Measurements from ENCODE around the gene FOXP1. TPM values are rescaled to one million over a fixed set of nuclear protein-coding genes. Genes with fewer than 3 reads are reported as not detected.

FOXP1 gene
- total and polyA plus RNA-seq, 2 of the 8 experiments (the other 6 are each of a cell fraction or from before 2014, with no cell fraction given): 13.9 to 25.4 TPM

DNA sequence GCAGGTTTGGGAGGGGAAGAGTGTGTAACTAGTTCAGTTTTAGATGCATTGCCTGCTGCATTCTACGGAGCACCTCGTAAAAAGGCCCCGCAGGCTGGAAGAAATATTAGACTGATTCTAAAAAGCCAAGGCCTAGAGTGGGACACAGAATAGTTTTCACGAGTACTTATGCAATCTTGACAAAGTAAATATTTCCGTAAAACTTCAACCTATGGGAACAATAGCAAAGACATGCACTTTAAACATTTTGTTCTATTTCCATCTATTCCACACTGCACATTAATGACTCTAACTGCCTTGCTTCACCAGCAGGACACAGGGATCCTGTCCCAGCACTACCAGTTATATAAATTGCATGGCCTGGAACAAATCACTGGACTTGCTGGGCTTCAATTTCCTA, 260.0 kb downstream of the FOXP1 start:
- Histone ChIP-seq H3K18ac (ENCODE audit: extremely low read depth, low read length) (no peak overlapping the region), H2BK5ac (ENCODE audit: low read depth, low read length) (no peak overlapping the region), H3K27me3 (replicated peaks in 1 of 4; ENCODE audit: control insufficient read depth in 3 of 4, extremely low read depth in 1 of 4, insufficient read depth in 3 of 4, low read length in 3 of 4) (no peaks in the 10 kb centered on the region; a peak in 1 of 7 replicates), H3K4me1 (replicated peaks in 1 of 4; ENCODE audit: control insufficient read depth in 3 of 4, insufficient read depth in 4 of 4, low read length in 3 of 4) (no peaks in the 10 kb centered on the region), H4K8ac (ENCODE audit: extremely low read depth, insufficient read depth, low read length) (no peak overlapping the region), H4K5ac (ENCODE audit: insufficient read length, low read depth, low read length) (no peak overlapping the region), H3K14ac (ENCODE audit: insufficient read length) (no peak overlapping the region), H3K56ac (replicated peaks; ENCODE audit: insufficient read length, low read depth, low read length) (no peak overlapping the region), H2BK12ac (ENCODE audit: low read depth, low read length) (no peak overlapping the region), H2BK15ac (ENCODE audit: low read length) (0 out of 2 replicates have a peak overlapping the region, but pooled peaks have one; percentile 21), H3K79me2 (ENCODE audit: control insufficient read depth in 1 of 2, insufficient read depth in 2 of 2, low read length in 2 of 2) (no peaks in the 10 kb centered on the region), H3K4me3 (ENCODE audit: extremely low read depth in 1 of 4, insufficient read depth in 2 of 4, low read depth in 3 of 4, low read length in 4 of 4) (no peak overlapping the region), H2BK20ac (ENCODE audit: low read length) (no peak overlapping the region), H3K9me3 (ENCODE audit: insufficient read depth in 2 of 2, low read depth in 1 of 2, low read length in 1 of 2) (no peaks in the 10 kb centered on the region), H2AFZ (ENCODE audit: low read length) (no peak overlapping the region), H3K23ac (ENCODE audit: insufficient read length) (no peak overlapping the region), H3K27ac (ENCODE audit: low read depth, low read length) (no peak overlapping the region), H4K91ac (replicated peaks; ENCODE audit: insufficient read length, low read length) (no peak overlapping the region), H2BK120ac (replicated peaks; ENCODE audit: low read depth, low read length) (no peak overlapping the region), H3K9ac (replicated peaks in 1 of 4; ENCODE audit: extremely low read depth in 1 of 4, low read depth in 3 of 4, low read length in 3 of 4) (no peak overlapping the region), H2AK5ac (ENCODE audit: low read depth, low read length) (no peak overlapping the region), H3K23me2 (ENCODE audit: low read depth, low read length) (no peaks in the 10 kb centered on the region), H3K36me3 (ENCODE audit: control insufficient read depth in 2 of 4, insufficient read depth in 4 of 4, low read length in 3 of 4) (no peaks in the 10 kb centered on the region), H3K79me1 (ENCODE audit: low read depth, low read length) (no peaks in the 10 kb centered on the region), H3K4ac (replicated peaks; ENCODE audit: insufficient read length, low read depth, low read length) (no peak overlapping the region), H3K4me2 (ENCODE audit: insufficient read depth in 1 of 2, low read depth in 2 of 2, low read length in 2 of 2) (no peak overlapping the region), H4K20me1 (replicated peaks in 1 of 2; ENCODE audit: control insufficient read depth in 1 of 2, insufficient read depth in 2 of 2, low read length in 2 of 2) (no peaks in the 10 kb centered on the region)
- DNase-seq (ENCODE audit: low read depth in 1 of 2, low spot score in 2 of 2): no peak
- WGBS, 2 experiments (ENCODE audit: extremely low coverage in 1 of 2, insufficient coverage in 1 of 2, insufficient read length in 1 of 2, insufficient replicate concordance in 2 of 2, low coverage in 1 of 2, low lambda C conversion rate in 2 of 2, missing lambda C conversion rate in 1 of 2): 97% methylated on average over 5 of the region's 5 CpGs; no CpG with 5 or more reads in 1 of the 2 experiments
- FAIRE-seq: no peak
- CTCF ChIA-PET (ENCODE audit: partially characterized antibody): no interaction called here
- POLR2A ChIA-PET (ENCODE audit: partially characterized antibody): no interaction called here
- no peak for TF ChIP-seq SUZ12 (IDR thresholded peaks at IDR 0.05; ENCODE audit: low read length)
- TF ChIP-seq POLR2AphosphoS5 (IDR thresholded peaks at IDR 0.05; ENCODE audit: low read depth, low read length): no peak
- TF ChIP-seq TCF12 (IDR thresholded peaks at IDR 0.05; ENCODE audit: low read depth, low read length): no peak
- no peak for TF ChIP-seq POU5F1 (IDR thresholded peaks at IDR 0.05; ENCODE audit: low read depth, low read length)
- TF ChIP-seq JUN (IDR thresholded peaks at IDR 0.05; ENCODE audit: low read depth, low read length): no peak
- TF ChIP-seq SRF (IDR thresholded peaks at IDR 0.05; ENCODE audit: low read depth, low read length): no peak
- TF ChIP-seq BRCA1 (IDR thresholded peaks at IDR 0.05; ENCODE audit: low read depth, low read length): no peak
- TF ChIP-seq, protein P1, sequence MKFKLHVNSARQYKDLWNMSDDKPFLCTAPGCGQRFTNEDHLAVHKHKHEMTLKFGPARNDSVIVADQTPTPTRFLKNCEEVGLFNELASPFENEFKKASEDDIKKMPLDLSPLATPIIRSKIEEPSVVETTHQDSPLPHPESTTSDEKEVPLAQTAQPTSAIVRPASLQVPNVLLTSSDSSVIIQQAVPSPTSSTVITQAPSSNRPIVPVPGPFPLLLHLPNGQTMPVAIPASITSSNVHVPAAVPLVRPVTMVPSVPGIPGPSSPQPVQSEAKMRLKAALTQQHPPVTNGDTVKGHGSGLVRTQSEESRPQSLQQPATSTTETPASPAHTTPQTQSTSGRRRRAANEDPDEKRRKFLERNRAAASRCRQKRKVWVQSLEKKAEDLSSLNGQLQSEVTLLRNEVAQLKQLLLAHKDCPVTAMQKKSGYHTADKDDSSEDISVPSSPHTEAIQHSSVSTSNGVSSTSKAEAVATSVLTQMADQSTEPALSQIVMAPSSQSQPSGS (IDR thresholded peaks at IDR 0.05; ENCODE audit: low read length): no peak
- TF ChIP-seq NANOG (IDR thresholded peaks at IDR 0.05; ENCODE audit: insufficient read depth, low read depth, low read length, poor library complexity, severe bottlenecking): no peak
- no peak for TF ChIP-seq RBBP5 (IDR thresholded peaks at IDR 0.05; ENCODE audit: borderline replicate concordance, low read depth, low read length)
- TF ChIP-seq MAFK (IDR thresholded peaks at IDR 0.05; ENCODE audit: low read depth, low read length): no peak
- no peak for TF ChIP-seq EP300 (IDR thresholded peaks at IDR 0.05; ENCODE audit: borderline replicate concordance in 1 of 2, low read depth in 2 of 2, low read length in 2 of 2)
- no peak for TF ChIP-seq TEAD4 (IDR thresholded peaks at IDR 0.05; ENCODE audit: low read depth, low read length)

Measured in H1 (cell line).